Measurements from ENCODE around the gene CCDC154.

CCDC154 gene

DNA sequence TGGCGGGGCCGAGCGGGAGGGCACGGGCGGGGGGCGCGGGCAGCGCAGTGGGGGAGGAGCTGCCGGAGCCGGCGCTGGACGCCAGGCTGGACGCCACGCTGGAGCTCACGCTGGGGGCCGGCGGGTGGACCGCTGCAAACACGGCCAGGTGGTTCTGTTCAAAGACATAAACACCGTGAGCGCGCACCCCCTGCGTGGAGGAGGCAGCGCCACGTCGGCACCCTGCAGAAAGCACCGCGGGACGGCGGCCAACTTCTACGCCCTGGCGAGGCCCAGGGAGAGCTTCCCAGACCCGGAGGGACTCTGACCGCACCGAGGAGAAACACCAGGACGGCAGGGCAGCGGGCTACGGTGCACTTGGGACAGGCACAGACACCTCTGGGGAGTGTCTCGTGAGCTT lies 59.1 kb downstream of the CCDC154 start:
- H3K9ac ChIP-seq (ENCODE audit: low read depth, low read length, poor library complexity, severe bottlenecking): no peak overlapping the region
- TF ChIP-seq, protein P1, sequence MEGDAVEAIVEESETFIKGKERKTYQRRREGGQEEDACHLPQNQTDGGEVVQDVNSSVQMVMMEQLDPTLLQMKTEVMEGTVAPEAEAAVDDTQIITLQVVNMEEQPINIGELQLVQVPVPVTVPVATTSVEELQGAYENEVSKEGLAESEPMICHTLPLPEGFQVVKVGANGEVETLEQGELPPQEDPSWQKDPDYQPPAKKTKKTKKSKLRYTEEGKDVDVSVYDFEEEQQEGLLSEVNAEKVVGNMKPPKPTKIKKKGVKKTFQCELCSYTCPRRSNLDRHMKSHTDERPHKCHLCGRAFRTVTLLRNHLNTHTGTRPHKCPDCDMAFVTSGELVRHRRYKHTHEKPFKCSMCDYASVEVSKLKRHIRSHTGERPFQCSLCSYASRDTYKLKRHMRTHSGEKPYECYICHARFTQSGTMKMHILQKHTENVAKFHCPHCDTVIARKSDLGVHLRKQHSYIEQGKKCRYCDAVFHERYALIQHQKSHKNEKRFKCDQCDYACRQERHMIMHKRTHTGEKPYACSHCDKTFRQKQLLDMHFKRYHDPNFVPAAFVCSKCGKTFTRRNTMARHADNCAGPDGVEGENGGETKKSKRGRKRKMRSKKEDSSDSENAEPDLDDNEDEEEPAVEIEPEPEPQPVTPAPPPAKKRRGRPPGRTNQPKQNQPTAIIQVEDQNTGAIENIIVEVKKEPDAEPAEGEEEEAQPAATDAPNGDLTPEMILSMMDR (conservative IDR thresholded peaks at IDR 0.05; ENCODE audit: low read length): no peak
- no peak for TF ChIP-seq EZH2phosphoT487 (IDR thresholded peaks at IDR 0.05; ENCODE audit: borderline replicate concordance)
- H4K20me1 ChIP-seq (ENCODE audit: insufficient read depth, low read length, poor library complexity, severe bottlenecking): no peaks in the 10 kb centered on the region
- no peaks in the 10 kb centered on the region for H3F3A ChIP-seq (ENCODE audit: low read depth)
- no peaks in the 10 kb centered on the region for H3K4me1 ChIP-seq (ENCODE audit: insufficient read depth, low read length, poor library complexity, severe bottlenecking)
- H3K4me3 ChIP-seq (ENCODE audit: low read length, poor library complexity, severe bottlenecking): no peak overlapping the region
- H2AFZ ChIP-seq (ENCODE audit: low read length): no peak overlapping the region
- H3K9me3 ChIP-seq (ENCODE audit: insufficient read depth, low read depth, low read length): no peaks in the 10 kb centered on the region
- H3K4me2 ChIP-seq (ENCODE audit: low read depth, low read length, poor library complexity, severe bottlenecking): no peak overlapping the region
- H3K79me2 ChIP-seq (ENCODE audit: insufficient read depth, low read length): no peaks in the 10 kb centered on the region
- H3K27me3 ChIP-seq (ENCODE audit: insufficient read depth, low read length, poor library complexity, severe bottlenecking): no peaks in the 10 kb centered on the region
- no peaks in the 10 kb centered on the region for H3K36me3 ChIP-seq (ENCODE audit: insufficient read depth, low read length)
- no peaks in the 10 kb centered on the region for H3K9me2 ChIP-seq (replicated peaks; ENCODE audit: low read depth, low read length)

Data from Loucy (cell line).